ENCODE measurements around the gene RCE1.

Gene RCE1

GRCh38 chr11:66867425-66868040, 24.3 kb downstream of the RCE1 start:
- CTCF ChIA-PET = interaction anchor here (1.1 to 3.4 kb wide), 9 partner anchors 13 to 189 kb away, joined by 3 to 11 read pairs (median 4); partner anchors contain the start of genes RBM4B and RCE1
- POLR2A ChIA-PET = interaction anchor here (1.1 kb wide), 1 partner anchor 11 kb away, joined by 3 read pairs; no protein-coding TSS in a partner anchor
- DNase-seq (ENCODE audit: extremely low spot score) = no peak
- no peak for TF ChIP-seq CTCF (IDR thresholded peaks at IDR 0.05; ENCODE audit: control extremely low read depth, extremely low read depth, low read depth, missing control alignments)

GRCh38 chr11:66868082-66868725, 25.0 kb downstream of the RCE1 start:
- no peak for TF ChIP-seq CTCF (IDR thresholded peaks at IDR 0.05; ENCODE audit: control extremely low read depth, extremely low read depth, low read depth, missing control alignments)
- no peak for DNase-seq (ENCODE audit: extremely low spot score)
- ChIA-PET POLR2A (no interaction called here), CTCF (interaction anchor here (1.1 to 3.4 kb wide), 8 partner anchors 13 to 190 kb away, joined by 3 to 11 read pairs (median 5); partner anchors contain the start of genes RBM4B and RCE1)

GRCh38 chr11:66868726-66869566, 25.7 kb downstream of the RCE1 start:
- peak; percentile 94 for DNase-seq (ENCODE audit: extremely low spot score)
- POLR2A ChIA-PET = no interaction called here
- CTCF ChIA-PET = interaction anchor here (1.3 to 4.9 kb wide), 5 partner anchors 11 to 17 kb away, joined by 3 to 28 read pairs (median 8); no protein-coding TSS in a partner anchor
- TF ChIP-seq CTCF (IDR thresholded peaks at IDR 0.05; ENCODE audit: control extremely low read depth, extremely low read depth, low read depth, missing control alignments) = peak; percentile 68

- POLR2A ChIA-PET = no interaction called here
- no peak for TF ChIP-seq CTCF (IDR thresholded peaks at IDR 0.05; ENCODE audit: control extremely low read depth, extremely low read depth, low read depth, missing control alignments)
- no peak for DNase-seq (ENCODE audit: extremely low spot score)
- CTCF ChIA-PET = interaction anchor here (1.3 to 4.9 kb wide), 4 partner anchors 11 to 18 kb away, joined by 3 to 28 read pairs (median 6); no protein-coding TSS in a partner anchor
Observed at GRCh38 chr11:66869567-66869870, 26.3 kb downstream of the RCE1 start.

- POLR2A ChIA-PET = no interaction called here
- no peak for DNase-seq (ENCODE audit: extremely low spot score)
- no peak for TF ChIP-seq CTCF (IDR thresholded peaks at IDR 0.05; ENCODE audit: control extremely low read depth, extremely low read depth, low read depth, missing control alignments)
- CTCF ChIA-PET = interaction anchor here (1.2 to 4.9 kb wide), 5 partner anchors 12 to 196 kb away, joined by 3 to 28 read pairs (median 3); no protein-coding TSS in a partner anchor
Observed at GRCh38 chr11:66870131-66870530, 26.9 kb downstream of the RCE1 start.

Measured in GM10248 (cell line).